ENCODE results near the gene GSTK1.

GRCh38 chr7:143316492-143316891 is 53.3 kb downstream of the GSTK1 start:
- no peak for TF ChIP-seq CTCF (IDR thresholded peaks at IDR 0.05)
- TF ChIP-seq POLR2A (IDR thresholded peaks at IDR 0.05), result no peak

All from heart left ventricle (tissue), 13 donors.